ENCODE measurements around the gene TMEM120A.

Gene TMEM120A

DNA sequence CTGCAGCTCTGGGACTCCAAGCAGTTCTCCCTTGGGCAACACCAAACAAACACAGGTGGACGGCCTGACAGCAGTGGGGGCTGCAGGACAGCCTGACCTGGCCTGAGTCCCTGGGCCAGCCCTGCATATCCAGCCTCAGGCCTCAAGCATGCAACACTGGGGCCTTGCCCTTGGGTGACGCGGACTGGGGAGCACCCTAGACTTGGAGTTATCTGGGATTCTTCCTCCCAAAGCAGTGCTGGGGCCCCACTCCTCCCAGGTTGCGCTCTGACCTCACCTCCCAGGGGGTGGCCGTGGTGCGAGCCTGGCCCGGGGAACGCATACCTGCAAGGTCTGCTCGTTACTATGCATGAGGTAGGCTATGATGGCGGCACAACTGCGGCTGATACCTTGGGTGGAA, 6.2 kb upstream of the TMEM120A start:
- H3K9me3 Mint-ChIP-seq = no peaks in the 10 kb centered on the region
- no peak overlapping the region for H3K27ac Mint-ChIP-seq
- H3K4me1 Mint-ChIP-seq = no peaks in the 10 kb centered on the region
- no peak overlapping the region for H3K4me3 Mint-ChIP-seq
- H3K27me3 Mint-ChIP-seq (ENCODE audit: low read depth) = no peaks in the 10 kb centered on the region
- TF ChIP-seq, protein P1, sequence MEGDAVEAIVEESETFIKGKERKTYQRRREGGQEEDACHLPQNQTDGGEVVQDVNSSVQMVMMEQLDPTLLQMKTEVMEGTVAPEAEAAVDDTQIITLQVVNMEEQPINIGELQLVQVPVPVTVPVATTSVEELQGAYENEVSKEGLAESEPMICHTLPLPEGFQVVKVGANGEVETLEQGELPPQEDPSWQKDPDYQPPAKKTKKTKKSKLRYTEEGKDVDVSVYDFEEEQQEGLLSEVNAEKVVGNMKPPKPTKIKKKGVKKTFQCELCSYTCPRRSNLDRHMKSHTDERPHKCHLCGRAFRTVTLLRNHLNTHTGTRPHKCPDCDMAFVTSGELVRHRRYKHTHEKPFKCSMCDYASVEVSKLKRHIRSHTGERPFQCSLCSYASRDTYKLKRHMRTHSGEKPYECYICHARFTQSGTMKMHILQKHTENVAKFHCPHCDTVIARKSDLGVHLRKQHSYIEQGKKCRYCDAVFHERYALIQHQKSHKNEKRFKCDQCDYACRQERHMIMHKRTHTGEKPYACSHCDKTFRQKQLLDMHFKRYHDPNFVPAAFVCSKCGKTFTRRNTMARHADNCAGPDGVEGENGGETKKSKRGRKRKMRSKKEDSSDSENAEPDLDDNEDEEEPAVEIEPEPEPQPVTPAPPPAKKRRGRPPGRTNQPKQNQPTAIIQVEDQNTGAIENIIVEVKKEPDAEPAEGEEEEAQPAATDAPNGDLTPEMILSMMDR (IDR thresholded peaks at IDR 0.05; ENCODE audit: unreplicated experiment in 3 of 3) = no peak
- peaks cover 61% of the 10 kb centered on the region for H3K36me3 Mint-ChIP-seq (ENCODE audit: low read depth)

DNA sequence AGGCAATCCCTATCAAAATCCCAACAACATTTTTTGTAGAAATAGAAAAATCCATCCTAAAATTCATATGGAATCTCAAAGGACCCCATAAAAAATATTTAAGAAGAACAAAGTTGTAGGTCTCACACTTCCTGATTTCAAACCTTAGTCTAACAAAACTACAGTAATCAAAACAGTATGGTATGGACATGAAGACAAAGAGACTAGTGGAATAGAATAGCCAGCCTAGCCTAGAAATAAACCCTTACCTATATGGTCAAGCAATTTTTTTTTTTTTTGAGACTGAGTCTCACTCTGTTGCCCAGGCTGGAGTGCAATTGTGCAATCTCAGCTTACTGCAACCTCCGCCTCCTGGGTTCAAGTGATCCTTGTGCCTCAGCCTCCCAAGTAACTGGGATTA, 3.6 kb upstream of the TMEM120A start:
- Mint-ChIP-seq H3K4me3 (no peak overlapping the region), H3K9me3 (no peaks in the 10 kb centered on the region), H3K27ac (no peak overlapping the region), H3K4me1 (no peaks in the 10 kb centered on the region), H3K27me3 (ENCODE audit: low read depth) (no peaks in the 10 kb centered on the region), H3K36me3 (ENCODE audit: low read depth) (peaks cover 50% of the 10 kb centered on the region)
- TF ChIP-seq, protein P1 (IDR thresholded peaks at IDR 0.05; ENCODE audit: unreplicated experiment in 3 of 3) = no peak

DNA sequence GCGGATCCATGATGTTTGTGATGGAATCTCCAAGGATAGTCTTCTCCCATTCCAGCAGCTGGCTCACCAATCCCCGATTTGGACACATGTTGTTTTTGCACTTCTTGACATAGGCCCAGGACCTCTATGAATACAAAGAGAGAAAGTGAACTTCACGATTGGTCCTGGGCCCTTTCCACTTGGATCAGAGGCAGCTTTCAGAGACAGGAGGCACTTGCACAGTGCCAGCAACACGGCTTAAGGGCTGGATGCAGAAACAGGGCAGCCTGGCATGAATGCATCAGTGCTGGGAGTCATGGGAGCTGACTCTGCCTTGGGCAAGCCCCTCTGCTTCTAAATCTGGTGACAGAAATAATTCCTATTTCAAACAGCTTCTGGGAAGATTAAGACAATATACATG, 2.1 kb upstream of the TMEM120A start:
- Mint-ChIP-seq H3K27ac (no peak overlapping the region), H3K4me1 (no peaks in the 10 kb centered on the region), H3K27me3 (ENCODE audit: low read depth) (no peaks in the 10 kb centered on the region), H3K36me3 (ENCODE audit: low read depth) (peaks cover 43% of the 10 kb centered on the region), H3K9me3 (no peaks in the 10 kb centered on the region), H3K4me3 (peak overlapping the region in 2 of 3 experiments; percentile 20 to 64)
- TF ChIP-seq, protein P1 (IDR thresholded peaks at IDR 0.05; ENCODE audit: unreplicated experiment in 3 of 3) = no peak

- H3K27me3 Mint-ChIP-seq (ENCODE audit: low read depth) = no peaks in the 10 kb centered on the region
- TF ChIP-seq, protein P1 (IDR thresholded peaks at IDR 0.05; ENCODE audit: unreplicated experiment in 3 of 3) = no peak
- peaks cover 41% of the 10 kb centered on the region for H3K36me3 Mint-ChIP-seq (ENCODE audit: low read depth)
- H3K4me3 Mint-ChIP-seq = peak overlapping the region; percentile 64 to 67 (median 66)
- peaks cover 2% of the 10 kb centered on the region for H3K4me1 Mint-ChIP-seq
- H3K27ac Mint-ChIP-seq = no peak overlapping the region
- H3K9me3 Mint-ChIP-seq = no peaks in the 10 kb centered on the region
These were observed 1.6 kb upstream of the TMEM120A start for GRCh38 chr7:75995996-75996395.

GRCh38 chr7:75995052-75995471, 667 bp upstream of the TMEM120A start:
- Mint-ChIP-seq H3K4me1 (peaks cover 12% of the 10 kb centered on the region), H3K36me3 (ENCODE audit: low read depth) (peaks cover 37% of the 10 kb centered on the region), H3K27me3 (ENCODE audit: low read depth) (no peaks in the 10 kb centered on the region), H3K27ac (peak overlapping the region in 2 of 3 experiments; percentile 45 to 79), H3K9me3 (no peaks in the 10 kb centered on the region), H3K4me3 (peak overlapping the region; percentile 86 to 91 (median 91))
- TF ChIP-seq, protein P1 (IDR thresholded peaks at IDR 0.05; ENCODE audit: unreplicated experiment in 3 of 3) = no peak

DNA sequence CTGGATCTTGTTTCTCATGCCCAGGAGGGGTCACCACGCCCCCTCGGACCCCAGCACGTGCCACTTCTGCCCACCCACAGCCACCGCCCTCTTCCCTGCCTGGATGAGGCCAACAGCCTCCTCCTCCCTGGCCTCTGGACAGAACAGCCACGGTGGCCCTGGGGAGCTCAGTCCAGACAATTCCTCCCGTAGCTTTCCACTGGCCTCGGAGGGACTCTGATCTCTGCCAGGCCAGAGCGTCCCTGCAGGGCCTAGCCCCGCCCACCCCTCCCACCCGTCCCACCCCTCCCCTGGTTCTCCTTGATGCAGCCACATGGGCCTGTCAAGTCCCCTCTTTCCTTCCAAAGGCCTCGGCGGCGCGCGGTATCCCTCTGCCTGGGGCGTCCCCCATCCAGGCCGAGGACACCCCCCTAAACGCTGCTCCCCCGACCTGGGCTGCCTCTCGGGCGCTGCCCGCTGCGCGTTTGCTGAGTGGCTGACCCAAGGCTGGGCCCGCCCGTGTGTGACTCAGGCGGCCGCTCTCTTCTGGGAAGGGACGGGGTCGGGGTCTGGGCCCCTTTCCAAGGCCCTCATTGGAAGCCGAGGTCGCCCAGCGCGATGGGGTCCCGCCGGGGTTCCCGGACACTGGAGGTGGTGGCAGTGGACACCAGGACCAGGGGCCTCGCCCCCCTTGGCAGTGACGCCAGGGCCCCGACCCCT, 557 bp downstream of the TMEM120A start:
- Mint-ChIP-seq H3K27ac (peak overlapping the region in 2 of 3 experiments; percentile 68 to 69), H3K4me1 (peaks cover 19% of the 10 kb centered on the region), H3K27me3 (ENCODE audit: low read depth) (no peaks in the 10 kb centered on the region), H3K4me3 (peak overlapping the region; percentile 83 to 85 (median 84)), H3K36me3 (ENCODE audit: low read depth) (peaks cover 29% of the 10 kb centered on the region), H3K9me3 (no peaks in the 10 kb centered on the region)
- TF ChIP-seq, protein P1 (IDR thresholded peaks at IDR 0.05; ENCODE audit: unreplicated experiment in 3 of 3) = no peak

Data from nephron (organoid).